B cell (primary cell): ENCODE results near the gene CASK. TPM values are rescaled to one million over a fixed set of nuclear protein-coding genes. Genes with fewer than 3 reads are reported as not detected.

Experiments used
- ATAC-seq: fragments of 200-7000 bp; cut with Tn5 transposase; one replicate; pipeline ENCODE4 v1.10.0; 2021; ENCODE audit warnings: low read depth, mild to moderate bottlenecking, moderate number of reproducible peaks, moderate library complexity
- CTCF ChIA-PET: fragments of 350-600 bp; sonication (Branson Sonifier 250); formaldehyde crosslinking; loops from one replicate; lab custom pipeline; 2021; ENCODE audit warnings: antibody characterized with exemption, inconsistent platforms; lab: Charles Lee
- POLR2A ChIA-PET: fragments of 350-600 bp; sonication (Branson Sonifier 250); formaldehyde crosslinking; loops from one replicate; lab custom pipeline; 2021; ENCODE audit warnings: antibody characterized with exemption; lab: Charles Lee
- DNase-seq: peaks from one replicate; pipeline ENCODE4 v3.0.0; 2013
- H2AFZ ChIP-seq: 2 replicates; pipeline ENCODE4 v1.6.1; 2012; ENCODE audit warnings: mild to moderate bottlenecking, low read depth, low read length; ENCODE audit not compliant: insufficient read depth, poor library complexity, severe bottlenecking
- H3K27ac ChIP-seq, 2 donors: 1 replicate in 1 of 2; 2 replicates in 1 of 2; pipeline ENCODE4 v1.5.1; 2012 to 2013; ENCODE audit warnings: low read length in 2 of 2, mild to moderate bottlenecking in 2 of 2, moderate library complexity in 1 of 2
- H3K27me3 ChIP-seq, 4 experiments: fragments of 200-600 bp in 1 of 4; sonication (generic) in 1 of 4; replicated peaks in 1 of 4; 1 replicate in 2 of 4; 2 replicates in 2 of 4; pipeline versions ENCODE4 v1.6.1 to v1.7.0; 2013 to 2016; ENCODE audit warnings: low read length in 3 of 4, mild to moderate bottlenecking in 2 of 4, mixed read lengths in 1 of 4, moderate library complexity in 1 of 4; ENCODE audit not compliant: insufficient read depth in 4 of 4, control insufficient read depth in 3 of 4; ENCODE audit errors: control extremely low read depth in 1 of 4
- H3K36me3 ChIP-seq, 2 experiments: replicated peaks in 1 of 2; 1 replicate in 1 of 2; 2 replicates in 1 of 2; pipeline versions ENCODE4 v1.6.1 to v1.7.1; 2013; ENCODE audit warnings: low read length in 1 of 2; ENCODE audit not compliant: insufficient read depth in 2 of 2, control insufficient read depth in 1 of 2; ENCODE audit errors: control extremely low read depth in 1 of 2, extremely low read depth in 1 of 2
- H3K4me1 ChIP-seq, 2 donors: fragments of 200-600 bp in 1 of 2; sonication (generic) in 1 of 2; 1 replicate in 1 of 2; 2 replicates in 1 of 2; pipeline versions ENCODE4 v1.5.1 to v1.6.1; 2013 to 2017; ENCODE audit warnings: low read length in 2 of 2; ENCODE audit not compliant: control insufficient read depth in 2 of 2, insufficient read depth in 2 of 2
- H3K4me2 ChIP-seq: replicated peaks from 2 replicates; pipeline ENCODE3; 2012; ENCODE audit warnings: mild to moderate bottlenecking, low read depth, low read length; ENCODE audit not compliant: poor library complexity, severe bottlenecking
- H3K4me3 ChIP-seq, 5 experiments: fragments of 200-600 bp in 1 of 5; sonication (generic) in 1 of 5; 1 replicate in 3 of 5; 2 replicates in 2 of 5; pipeline versions ENCODE4 v1.5.1 to v1.7.0; 2011 to 2016; ENCODE audit warnings: low read length in 4 of 5, mild to moderate bottlenecking in 4 of 5, low read depth in 2 of 5, control low read depth in 1 of 5, moderate library complexity in 1 of 5; ENCODE audit not compliant: insufficient read depth in 1 of 5; ENCODE audit errors: control extremely low read depth in 1 of 5, extremely low read depth in 1 of 5
- H3K79me2 ChIP-seq: fragments of 200-600 bp; sonication (generic); one replicate; pipeline ENCODE4 v1.6.0; 2016; ENCODE audit warnings: low read length; ENCODE audit not compliant: control insufficient read depth, insufficient read depth
- H3K9ac ChIP-seq: fragments of 200-600 bp; sonication (generic); 2 replicates; pipeline ENCODE4 v1.6.1; 2017; ENCODE audit warnings: mild to moderate bottlenecking, low read length, moderate library complexity
- H3K9me3 ChIP-seq, 3 donors: one replicate each; pipeline versions ENCODE4 v1.6.1 to v1.7.1; 2013; ENCODE audit warnings: low read length in 2 of 3; ENCODE audit not compliant: control insufficient read depth in 2 of 3, insufficient read depth in 1 of 3; ENCODE audit errors: control extremely low read depth in 1 of 3
- H4K20me1 ChIP-seq: 2 replicates; pipeline ENCODE4 v1.6.0; 2012; ENCODE audit warnings: mild to moderate bottlenecking, low read length; ENCODE audit not compliant: insufficient read depth, control insufficient read depth, poor library complexity, severe bottlenecking
- H3K27ac Mint-ChIP-seq: one replicate; pipeline ENCODE4 v1.8.0; 2021; ENCODE audit warnings: mixed read lengths
- H3K27me3 Mint-ChIP-seq: one replicate; pipeline ENCODE4 v1.8.0; 2021; ENCODE audit warnings: mixed read lengths
- H3K4me1 Mint-ChIP-seq: one replicate; pipeline ENCODE4 v1.8.0; 2021; ENCODE audit warnings: mixed read lengths
- H3K4me3 Mint-ChIP-seq: one replicate; pipeline ENCODE4 v1.8.0; 2021; ENCODE audit warnings: mixed read lengths
- H3K9me3 Mint-ChIP-seq: one replicate; pipeline ENCODE4 v1.8.0; 2022; ENCODE audit warnings: mixed read lengths; ENCODE audit not compliant: insufficient read depth
- EZH2 ChIP-seq: IDR thresholded peaks from 2 replicates; pipeline ENCODE4 v1.6.1; 2012; ENCODE audit warnings: borderline replicate concordance, low read depth, mild to moderate bottlenecking, moderate library complexity, low read length; ENCODE audit not compliant: insufficient read depth, poor library complexity, severe bottlenecking
- WGBS: methylation state at CpG from one replicate; pipeline ENCODE4 v1.1.5; 2013; ENCODE audit warnings: missing lambda C conversion rate; ENCODE audit not compliant: insufficient coverage; 5-methylcytosine and 5-hydroxymethylcytosine counted together
- intact Hi-C: fragments of 100-400 bp; cut with micrococcal nuclease; formaldehyde crosslinking; loops from one replicate; pipeline ENCODE4 v1.10.0; 2022
- polyA plus RNA-seq: library from polyadenylated mRNA; depleted of rRNA; stranded (reverse); fragments of >200 nt; gene quantifications from 2 replicates; pipeline ENCODE4 v1.2.3, GENCODE V29; 2012
- total RNA-seq, 2 donors: library from RNA; stranded (reverse); fragments of 120-200 nt in 1 of 2; gene quantifications; 1 replicate in 1 of 2; 2 replicates in 1 of 2; pipeline versions ENCODE4 v1.2.3 to v1.2.4, GENCODE V29; 2013 to 2022
- TF ChIP-seq, protein P1 (sequence below): fragments of 200-600 bp; IDR thresholded peaks from one replicate; pipeline ENCODE4 v1.8.0; 2022; ENCODE audit warnings: antibody characterized with exemption, mild to moderate bottlenecking

CASK gene
- total and polyA plus RNA-seq, 2 donors (not counting 1 experiment from before 2014, with no cell fraction given) = 14.2 to 50.4 TPM

DNA sequence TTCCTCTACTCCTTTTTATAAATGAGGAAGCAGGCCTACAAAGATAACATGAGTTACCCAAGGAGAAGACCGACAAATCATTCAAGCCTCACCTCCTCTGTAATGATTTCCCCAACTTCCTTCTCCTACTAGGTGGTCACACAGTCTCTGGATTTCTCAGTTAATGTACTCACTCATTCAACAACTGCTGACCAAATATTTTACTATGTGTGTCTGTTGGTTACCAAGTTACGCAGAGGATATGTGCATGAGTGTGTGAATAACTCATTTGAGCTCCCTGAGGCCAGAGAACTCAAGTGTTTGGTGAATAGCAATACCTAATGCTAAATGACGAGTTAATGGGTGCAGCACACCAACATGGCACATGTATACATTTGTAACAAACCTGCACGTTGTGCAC lies 10.4 kb downstream of the CASK start:
- Histone ChIP-seq H2AFZ (no peak overlapping the region), H3K79me2 (peaks cover 57% of the 10 kb centered on the region), H3K9ac (no peak overlapping the region), H3K27ac (no peak overlapping the region), H3K4me2 (no peak overlapping the region), H3K4me1 (no peaks in the 10 kb centered on the region), H3K27me3 (no peaks in the 10 kb centered on the region), H3K9me3 (no peaks in the 10 kb centered on the region), H4K20me1 (peaks cover 6% of the 10 kb centered on the region), H3K4me3 (no peak overlapping the region), H3K36me3 (no peaks in the 10 kb centered on the region)
- CTCF ChIA-PET = no interaction called here
- DNase-seq (no peak), ATAC-seq (no peak)
- TF ChIP-seq, protein P1, sequence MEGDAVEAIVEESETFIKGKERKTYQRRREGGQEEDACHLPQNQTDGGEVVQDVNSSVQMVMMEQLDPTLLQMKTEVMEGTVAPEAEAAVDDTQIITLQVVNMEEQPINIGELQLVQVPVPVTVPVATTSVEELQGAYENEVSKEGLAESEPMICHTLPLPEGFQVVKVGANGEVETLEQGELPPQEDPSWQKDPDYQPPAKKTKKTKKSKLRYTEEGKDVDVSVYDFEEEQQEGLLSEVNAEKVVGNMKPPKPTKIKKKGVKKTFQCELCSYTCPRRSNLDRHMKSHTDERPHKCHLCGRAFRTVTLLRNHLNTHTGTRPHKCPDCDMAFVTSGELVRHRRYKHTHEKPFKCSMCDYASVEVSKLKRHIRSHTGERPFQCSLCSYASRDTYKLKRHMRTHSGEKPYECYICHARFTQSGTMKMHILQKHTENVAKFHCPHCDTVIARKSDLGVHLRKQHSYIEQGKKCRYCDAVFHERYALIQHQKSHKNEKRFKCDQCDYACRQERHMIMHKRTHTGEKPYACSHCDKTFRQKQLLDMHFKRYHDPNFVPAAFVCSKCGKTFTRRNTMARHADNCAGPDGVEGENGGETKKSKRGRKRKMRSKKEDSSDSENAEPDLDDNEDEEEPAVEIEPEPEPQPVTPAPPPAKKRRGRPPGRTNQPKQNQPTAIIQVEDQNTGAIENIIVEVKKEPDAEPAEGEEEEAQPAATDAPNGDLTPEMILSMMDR = no peak
- no peak for TF ChIP-seq EZH2
- no peaks in the 10 kb centered on the region for H3K27me3 Mint-ChIP-seq
- no peaks in the 10 kb centered on the region for H3K9me3 Mint-ChIP-seq
- no peak overlapping the region for H3K27ac Mint-ChIP-seq
- intact Hi-C loops = no loop called here
- POLR2A ChIA-PET = no interaction called here
- WGBS = no CpG with 5 or more reads among the region's 4 CpGs
- no peak overlapping the region for H3K4me3 Mint-ChIP-seq
- peaks cover 24% of the 10 kb centered on the region for H3K4me1 Mint-ChIP-seq

DNA sequence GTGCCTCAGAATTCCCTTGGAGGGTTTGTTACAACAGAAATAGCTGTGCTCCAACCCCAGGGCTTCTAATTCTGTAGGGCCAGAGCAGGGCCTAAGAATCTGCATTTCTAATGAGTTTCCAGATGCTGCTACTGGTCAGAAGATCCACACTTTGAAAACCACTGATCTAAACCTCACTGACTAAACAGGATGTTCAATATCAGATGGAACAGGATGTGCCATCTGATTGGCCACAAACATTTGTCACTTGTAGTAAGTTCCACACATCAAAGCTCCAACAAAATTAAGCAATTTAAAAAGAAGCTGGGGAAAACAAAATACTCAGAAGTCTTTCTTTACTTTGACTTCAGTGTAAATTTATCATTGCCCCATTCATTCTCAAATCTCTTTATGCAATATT lies 14.3 kb downstream of the CASK start:
- DNase-seq (no peak), ATAC-seq (no peak)
- H3K4me3 ChIP-seq = no peak overlapping the region
- ChIA-PET CTCF (interaction anchor here (0.6 kb wide), 1 partner anchor 112 kb away, joined by 3 read pairs; no protein-coding TSS in a partner anchor), POLR2A (no interaction called here)
- H4K20me1 ChIP-seq = no peaks in the 10 kb centered on the region
- no peaks in the 10 kb centered on the region for H3K9me3 Mint-ChIP-seq
- H3K27me3 ChIP-seq = no peaks in the 10 kb centered on the region
- H3K79me2 ChIP-seq = peaks cover 45% of the 10 kb centered on the region
- no peaks in the 10 kb centered on the region for H3K36me3 ChIP-seq
- no peaks in the 10 kb centered on the region for H3K4me1 ChIP-seq
- no peak overlapping the region for H3K9ac ChIP-seq
- no peak overlapping the region for H3K27ac Mint-ChIP-seq
- TF ChIP-seq, protein P1 = no peak
- TF ChIP-seq EZH2 = no peak
- H3K9me3 ChIP-seq = peaks cover 0 to 2% (median 0%) of the 10 kb centered on the region in 3 donors
- intact Hi-C loops = no loop called here
- no peak overlapping the region for H3K4me3 Mint-ChIP-seq
- no peaks in the 10 kb centered on the region for H3K27me3 Mint-ChIP-seq
- no peak overlapping the region for H2AFZ ChIP-seq
- H3K4me1 Mint-ChIP-seq = peaks cover 17% of the 10 kb centered on the region
- no peak overlapping the region for H3K27ac ChIP-seq
- no peak overlapping the region for H3K4me2 ChIP-seq
